DMS114 treated with DMSO at 0.1 percent for 48 hours (cell line): Measurements from ENCODE around the gene CASK.

Experiments
- DNase-seq: peaks from one replicate; lab custom pipeline; 2025; ENCODE audit not compliant: unreplicated experiment; lab: John Stamatoyannopoulos, UW

Gene CASK

GRCh38 chrX:41475191-41475590, 448.2 kb downstream of the CASK start:
- DNase-seq: no peak

GRCh38 chrX:41474726-41475100, 448.6 kb downstream of the CASK start:
- no peak for DNase-seq

- no peak for DNase-seq
These were observed 449.2 kb downstream of the CASK start for GRCh38 chrX:41473936-41474725.

- DNase-seq: no peak
These were observed 451.0 kb downstream of the CASK start for GRCh38 chrX:41472231-41472815.

GRCh38 chrX:41471786-41472185, 451.6 kb downstream of the CASK start:
- DNase-seq: no peak

- no peak for DNase-seq
These were observed 452.6 kb downstream of the CASK start for GRCh38 chrX:41470706-41471105.

GRCh38 chrX:41468647-41469323, 454.6 kb downstream of the CASK start:
- no peak for DNase-seq
